HepG2 (cell line): ENCODE data around the gene SCN7A. TPM values are rescaled to one million over a fixed set of nuclear protein-coding genes. Genes with fewer than 3 reads are reported as not detected.

Source experiments
- ADNP ChIP-seq: sonication (generic); formaldehyde crosslinking; IDR thresholded peaks from 2 replicates; pipeline ENCODE4 v1.4.0; 2020; ENCODE audit warnings: missing genetic modification reagents
- GABPA ChIP-seq, 2 experiments: IDR thresholded peaks; 2 replicates each; pipeline ENCODE4 v1.6.1; 2011 to 2016; ENCODE audit warnings: low read depth in 2 of 2, low read length in 1 of 2, missing biosample characterization in 1 of 2, missing genetic modification characterization in 1 of 2
- HDAC6 ChIP-seq: fragments of 200-600 bp; sonication (generic); IDR thresholded peaks from 2 replicates; pipeline ENCODE4 v1.7.0; 2017; ENCODE audit warnings: mild to moderate bottlenecking, antibody characterized with exemption, low read length, low read depth
- KDM4B ChIP-seq: sonication (generic); formaldehyde crosslinking; IDR thresholded peaks from 2 replicates; pipeline ENCODE4 v1.4.0; 2020; ENCODE audit warnings: missing genetic modification reagents
- RXRA ChIP-seq: sonication (generic); formaldehyde crosslinking; IDR thresholded peaks from 2 replicates; pipeline ENCODE4 v1.5.1; 2020; ENCODE audit warnings: missing genetic modification reagents
- SPEN ChIP-seq: sonication (generic); formaldehyde crosslinking; IDR thresholded peaks from 2 replicates; pipeline ENCODE4 v1.5.1; 2020; ENCODE audit warnings: low read depth, mild to moderate bottlenecking, missing genetic modification reagents
- TRIM24 ChIP-seq: sonication (generic); formaldehyde crosslinking; IDR thresholded peaks from 2 replicates; pipeline ENCODE4 v1.8.0; 2022; ENCODE audit warnings: mild to moderate bottlenecking, missing genetic modification reagents
- ZNF124 ChIP-seq: sonication (generic); formaldehyde crosslinking; IDR thresholded peaks from 2 replicates; pipeline ENCODE4 v1.4.0; 2020; ENCODE audit warnings: missing genetic modification reagents
- ZNF468 ChIP-seq: sonication (generic); formaldehyde crosslinking; IDR thresholded peaks from 2 replicates; pipeline ENCODE4 v1.8.0; 2022; ENCODE audit warnings: mild to moderate bottlenecking, moderate library complexity, missing genetic modification reagents
- ZNF501 ChIP-seq: sonication (generic); formaldehyde crosslinking; IDR thresholded peaks from 2 replicates; pipeline ENCODE4 v1.5.1; 2020; ENCODE audit warnings: mild to moderate bottlenecking, moderate library complexity, missing genetic modification reagents
- polyA plus RNA-seq, 8 experiments: library from polyadenylated mRNA; depleted of rRNA in 3 of 8; stranded (reverse) in 7 of 8; unstranded in 1 of 8; fragments of >200 nt; fragmentation: Illumina TruSeq in 4 of 8; extraction: Trizol in 4 of 8; gene quantifications; 2 replicates each; pipeline versions ENCODE4 v1.2.1 to v1.2.3, GENCODE V29; 2011 to 2016; ENCODE audit warnings: low read depth in 4 of 8, missing spikeins in 1 of 8, mixed read lengths in 1 of 8; ENCODE audit not compliant: insufficient read depth in 1 of 8
- total RNA-seq, 5 experiments: library from RNA; depleted of rRNA; stranded (reverse); fragments of >200 nt; fragmentation: Illumina TruSeq; extraction: Trizol; gene quantifications; 2 replicates each; pipeline ENCODE4 v1.2.3, GENCODE V29; 2016; ENCODE audit warnings: low read depth in 1 of 5
- TF ChIP-seq, protein P1 (sequence below): sonication (generic); formaldehyde crosslinking; conservative IDR thresholded peaks from 2 replicates; pipeline ENCODE4 v1.8.1; 2023; ENCODE audit warnings: missing genetic modification reagents
- TF ChIP-seq, protein P2 (sequence below): sonication (generic); formaldehyde crosslinking; IDR thresholded peaks from 2 replicates; pipeline ENCODE4 v1.5.0; 2020; ENCODE audit warnings: mild to moderate bottlenecking, missing genetic modification reagents
- TF ChIP-seq, protein P3 (sequence below): sonication (generic); formaldehyde crosslinking; IDR thresholded peaks from 2 replicates; pipeline ENCODE4 v1.4.0; 2020; ENCODE audit warnings: missing genetic modification reagents
- TF ChIP-seq, protein P4 (sequence below): sonication (generic); formaldehyde crosslinking; IDR thresholded peaks from 2 replicates; pipeline ENCODE4 v1.5.1; 2020; ENCODE audit warnings: mild to moderate bottlenecking, missing genetic modification reagents, borderline replicate concordance
- TF ChIP-seq, protein P5 (sequence below): sonication (generic); formaldehyde crosslinking; IDR thresholded peaks from 2 replicates; pipeline ENCODE4 v1.4.0; 2020; ENCODE audit warnings: missing genetic modification reagents
- TF ChIP-seq, protein P6 (sequence below): sonication (generic); formaldehyde crosslinking; IDR thresholded peaks from 2 replicates; pipeline ENCODE4 v1.4.0; 2020; ENCODE audit warnings: missing genetic modification reagents

SCN7A gene
- total and polyA plus RNA-seq, 2 of the 13 experiments (the other 11 are each of a cell fraction or from before 2014, with no cell fraction given), result 0.01 TPM; not detected in 1

DNA sequence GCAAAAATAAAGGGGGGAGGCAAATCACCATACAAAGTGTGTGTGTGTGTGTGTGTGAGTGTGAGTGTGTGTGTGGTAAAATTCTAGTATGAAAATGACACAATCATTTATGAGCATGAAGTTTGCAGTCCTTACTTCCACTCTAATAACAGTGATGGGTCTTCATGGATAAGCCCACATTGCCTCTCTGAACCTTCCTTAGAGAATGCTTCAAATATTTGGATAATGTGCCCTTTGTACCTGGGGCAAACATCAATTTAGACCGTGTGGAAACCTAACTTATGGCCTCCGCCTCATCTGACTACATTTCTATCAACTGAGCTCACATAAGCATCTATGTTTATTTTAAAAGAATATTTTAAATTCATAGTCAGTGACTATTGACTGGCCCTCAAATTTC, 122.0 kb downstream of the SCN7A start (continued):
- TF ChIP-seq, protein P1, sequence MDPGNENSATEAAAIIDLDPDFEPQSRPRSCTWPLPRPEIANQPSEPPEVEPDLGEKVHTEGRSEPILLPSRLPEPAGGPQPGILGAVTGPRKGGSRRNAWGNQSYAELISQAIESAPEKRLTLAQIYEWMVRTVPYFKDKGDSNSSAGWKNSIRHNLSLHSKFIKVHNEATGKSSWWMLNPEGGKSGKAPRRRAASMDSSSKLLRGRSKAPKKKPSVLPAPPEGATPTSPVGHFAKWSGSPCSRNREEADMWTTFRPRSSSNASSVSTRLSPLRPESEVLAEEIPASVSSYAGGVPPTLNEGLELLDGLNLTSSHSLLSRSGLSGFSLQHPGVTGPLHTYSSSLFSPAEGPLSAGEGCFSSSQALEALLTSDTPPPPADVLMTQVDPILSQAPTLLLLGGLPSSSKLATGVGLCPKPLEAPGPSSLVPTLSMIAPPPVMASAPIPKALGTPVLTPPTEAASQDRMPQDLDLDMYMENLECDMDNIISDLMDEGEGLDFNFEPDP (CRISPR knock-in tag), result no peak
- TF ChIP-seq ZNF501 (CRISPR knock-in tag) (no peak), ZNF468 (CRISPR knock-in tag) (no peak), TRIM24 (CRISPR knock-in tag) (no peak), KDM4B (CRISPR knock-in tag) (no peak), GABPA (IDR thresholded peaks at IDR 0.05; ENCODE audit: low read depth, low read length) (no peak), GABPA (CRISPR knock-in tag; IDR thresholded peaks at IDR 0.05; ENCODE audit: low read depth) (0 out of 2 replicates have a peak, but pooled peaks have one; percentile 16), SPEN (no peak), HDAC6 (no peak), ZNF124 (CRISPR knock-in tag) (no peak), RXRA (no peak), ADNP (CRISPR knock-in tag) (no peak)
- TF ChIP-seq, protein P2, sequence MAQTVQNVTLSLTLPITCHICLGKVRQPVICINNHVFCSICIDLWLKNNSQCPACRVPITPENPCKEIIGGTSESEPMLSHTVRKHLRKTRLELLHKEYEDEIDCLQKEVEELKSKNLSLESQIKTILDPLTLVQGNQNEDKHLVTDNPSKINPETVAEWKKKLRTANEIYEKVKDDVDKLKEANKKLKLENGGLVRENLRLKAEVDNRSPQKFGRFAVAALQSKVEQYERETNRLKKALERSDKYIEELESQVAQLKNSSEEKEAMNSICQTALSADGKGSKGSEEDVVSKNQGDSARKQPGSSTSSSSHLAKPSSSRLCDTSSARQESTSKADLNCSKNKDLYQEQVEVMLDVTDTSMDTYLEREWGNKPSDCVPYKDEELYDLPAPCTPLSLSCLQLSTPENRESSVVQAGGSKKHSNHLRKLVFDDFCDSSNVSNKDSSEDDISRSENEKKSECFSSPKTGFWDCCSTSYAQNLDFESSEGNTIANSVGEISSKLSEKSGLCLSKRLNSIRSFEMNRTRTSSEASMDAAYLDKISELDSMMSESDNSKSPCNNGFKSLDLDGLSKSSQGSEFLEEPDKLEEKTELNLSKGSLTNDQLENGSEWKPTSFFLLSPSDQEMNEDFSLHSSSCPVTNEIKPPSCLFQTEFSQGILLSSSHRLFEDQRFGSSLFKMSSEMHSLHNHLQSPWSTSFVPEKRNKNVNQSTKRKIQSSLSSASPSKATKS (CRISPR knock-in tag), result no peak
- TF ChIP-seq, protein P3, sequence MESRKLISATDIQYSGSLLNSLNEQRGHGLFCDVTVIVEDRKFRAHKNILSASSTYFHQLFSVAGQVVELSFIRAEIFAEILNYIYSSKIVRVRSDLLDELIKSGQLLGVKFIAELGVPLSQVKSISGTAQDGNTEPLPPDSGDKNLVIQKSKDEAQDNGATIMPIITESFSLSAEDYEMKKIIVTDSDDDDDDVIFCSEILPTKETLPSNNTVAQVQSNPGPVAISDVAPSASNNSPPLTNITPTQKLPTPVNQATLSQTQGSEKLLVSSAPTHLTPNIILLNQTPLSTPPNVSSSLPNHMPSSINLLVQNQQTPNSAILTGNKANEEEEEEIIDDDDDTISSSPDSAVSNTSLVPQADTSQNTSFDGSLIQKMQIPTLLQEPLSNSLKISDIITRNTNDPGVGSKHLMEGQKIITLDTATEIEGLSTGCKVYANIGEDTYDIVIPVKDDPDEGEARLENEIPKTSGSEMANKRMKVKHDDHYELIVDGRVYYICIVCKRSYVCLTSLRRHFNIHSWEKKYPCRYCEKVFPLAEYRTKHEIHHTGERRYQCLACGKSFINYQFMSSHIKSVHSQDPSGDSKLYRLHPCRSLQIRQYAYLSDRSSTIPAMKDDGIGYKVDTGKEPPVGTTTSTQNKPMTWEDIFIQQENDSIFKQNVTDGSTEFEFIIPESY (CRISPR knock-in tag), result no peak
- TF ChIP-seq, protein P4, sequence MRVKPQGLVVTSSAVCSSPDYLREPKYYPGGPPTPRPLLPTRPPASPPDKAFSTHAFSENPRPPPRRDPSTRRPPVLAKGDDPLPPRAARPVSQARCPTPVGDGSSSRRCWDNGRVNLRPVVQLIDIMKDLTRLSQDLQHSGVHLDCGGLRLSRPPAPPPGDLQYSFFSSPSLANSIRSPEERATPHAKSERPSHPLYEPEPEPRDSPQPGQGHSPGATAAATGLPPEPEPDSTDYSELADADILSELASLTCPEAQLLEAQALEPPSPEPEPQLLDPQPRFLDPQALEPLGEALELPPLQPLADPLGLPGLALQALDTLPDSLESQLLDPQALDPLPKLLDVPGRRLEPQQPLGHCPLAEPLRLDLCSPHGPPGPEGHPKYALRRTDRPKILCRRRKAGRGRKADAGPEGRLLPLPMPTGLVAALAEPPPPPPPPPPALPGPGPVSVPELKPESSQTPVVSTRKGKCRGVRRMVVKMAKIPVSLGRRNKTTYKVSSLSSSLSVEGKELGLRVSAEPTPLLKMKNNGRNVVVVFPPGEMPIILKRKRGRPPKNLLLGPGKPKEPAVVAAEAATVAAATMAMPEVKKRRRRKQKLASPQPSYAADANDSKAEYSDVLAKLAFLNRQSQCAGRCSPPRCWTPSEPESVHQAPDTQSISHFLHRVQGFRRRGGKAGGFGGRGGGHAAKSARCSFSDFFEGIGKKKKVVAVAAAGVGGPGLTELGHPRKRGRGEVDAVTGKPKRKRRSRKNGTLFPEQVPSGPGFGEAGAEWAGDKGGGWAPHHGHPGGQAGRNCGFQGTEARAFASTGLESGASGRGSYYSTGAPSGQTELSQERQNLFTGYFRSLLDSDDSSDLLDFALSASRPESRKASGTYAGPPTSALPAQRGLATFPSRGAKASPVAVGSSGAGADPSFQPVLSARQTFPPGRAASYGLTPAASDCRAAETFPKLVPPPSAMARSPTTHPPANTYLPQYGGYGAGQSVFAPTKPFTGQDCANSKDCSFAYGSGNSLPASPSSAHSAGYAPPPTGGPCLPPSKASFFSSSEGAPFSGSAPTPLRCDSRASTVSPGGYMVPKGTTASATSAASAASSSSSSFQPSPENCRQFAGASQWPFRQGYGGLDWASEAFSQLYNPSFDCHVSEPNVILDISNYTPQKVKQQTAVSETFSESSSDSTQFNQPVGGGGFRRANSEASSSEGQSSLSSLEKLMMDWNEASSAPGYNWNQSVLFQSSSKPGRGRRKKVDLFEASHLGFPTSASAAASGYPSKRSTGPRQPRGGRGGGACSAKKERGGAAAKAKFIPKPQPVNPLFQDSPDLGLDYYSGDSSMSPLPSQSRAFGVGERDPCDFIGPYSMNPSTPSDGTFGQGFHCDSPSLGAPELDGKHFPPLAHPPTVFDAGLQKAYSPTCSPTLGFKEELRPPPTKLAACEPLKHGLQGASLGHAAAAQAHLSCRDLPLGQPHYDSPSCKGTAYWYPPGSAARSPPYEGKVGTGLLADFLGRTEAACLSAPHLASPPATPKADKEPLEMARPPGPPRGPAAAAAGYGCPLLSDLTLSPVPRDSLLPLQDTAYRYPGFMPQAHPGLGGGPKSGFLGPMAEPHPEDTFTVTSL (CRISPR knock-in tag), result peak; percentile 97
- TF ChIP-seq, protein P5, sequence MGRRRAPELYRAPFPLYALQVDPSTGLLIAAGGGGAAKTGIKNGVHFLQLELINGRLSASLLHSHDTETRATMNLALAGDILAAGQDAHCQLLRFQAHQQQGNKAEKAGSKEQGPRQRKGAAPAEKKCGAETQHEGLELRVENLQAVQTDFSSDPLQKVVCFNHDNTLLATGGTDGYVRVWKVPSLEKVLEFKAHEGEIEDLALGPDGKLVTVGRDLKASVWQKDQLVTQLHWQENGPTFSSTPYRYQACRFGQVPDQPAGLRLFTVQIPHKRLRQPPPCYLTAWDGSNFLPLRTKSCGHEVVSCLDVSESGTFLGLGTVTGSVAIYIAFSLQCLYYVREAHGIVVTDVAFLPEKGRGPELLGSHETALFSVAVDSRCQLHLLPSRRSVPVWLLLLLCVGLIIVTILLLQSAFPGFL (CRISPR knock-in tag), result no peak
- TF ChIP-seq, protein P6, sequence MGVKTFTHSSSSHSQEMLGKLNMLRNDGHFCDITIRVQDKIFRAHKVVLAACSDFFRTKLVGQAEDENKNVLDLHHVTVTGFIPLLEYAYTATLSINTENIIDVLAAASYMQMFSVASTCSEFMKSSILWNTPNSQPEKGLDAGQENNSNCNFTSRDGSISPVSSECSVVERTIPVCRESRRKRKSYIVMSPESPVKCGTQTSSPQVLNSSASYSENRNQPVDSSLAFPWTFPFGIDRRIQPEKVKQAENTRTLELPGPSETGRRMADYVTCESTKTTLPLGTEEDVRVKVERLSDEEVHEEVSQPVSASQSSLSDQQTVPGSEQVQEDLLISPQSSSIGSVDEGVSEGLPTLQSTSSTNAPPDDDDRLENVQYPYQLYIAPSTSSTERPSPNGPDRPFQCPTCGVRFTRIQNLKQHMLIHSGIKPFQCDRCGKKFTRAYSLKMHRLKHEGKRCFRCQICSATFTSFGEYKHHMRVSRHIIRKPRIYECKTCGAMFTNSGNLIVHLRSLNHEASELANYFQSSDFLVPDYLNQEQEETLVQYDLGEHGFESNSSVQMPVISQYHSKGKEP, result no peak
